HepG2 (cell line): ENCODE results near the gene TMEM63C. TPM values are rescaled to one million over a fixed set of nuclear protein-coding genes. Genes with fewer than 3 reads are reported as not detected.

Experiments
- ATRX ChIP-seq: sonication (generic); formaldehyde crosslinking; IDR thresholded peaks from 2 replicates; pipeline ENCODE4 v1.4.0; 2020; ENCODE audit warnings: missing genetic modification reagents, borderline replicate concordance
- CEBPG ChIP-seq: IDR thresholded peaks from 2 replicates; pipeline ENCODE4 v1.6.1; 2016
- KLF9 ChIP-seq: IDR thresholded peaks from 2 replicates; pipeline ENCODE4 v1.6.1; 2016; ENCODE audit warnings: low read depth
- SMARCE1 ChIP-seq: fragments of 450-650 bp; IDR thresholded peaks from 2 replicates; pipeline ENCODE4 v1.6.1; 2017; ENCODE audit warnings: borderline replicate concordance
- ZBTB33 ChIP-seq: sonication (generic); formaldehyde crosslinking; IDR thresholded peaks from 2 replicates; pipeline ENCODE4 v1.4.0; 2020; ENCODE audit warnings: missing genetic modification reagents
- ZBTB39 ChIP-seq: sonication (generic); formaldehyde crosslinking; IDR thresholded peaks from 2 replicates; pipeline ENCODE4 v1.5.0; 2020; ENCODE audit warnings: missing genetic modification reagents
- ZMYM4 ChIP-seq: sonication (generic); formaldehyde crosslinking; IDR thresholded peaks from 2 replicates; pipeline ENCODE4 v1.8.1; 2023; ENCODE audit warnings: mild to moderate bottlenecking, missing genetic modification reagents
- ZNF337 ChIP-seq: sonication (generic); formaldehyde crosslinking; IDR thresholded peaks from 2 replicates; pipeline ENCODE4 v1.5.1; 2020; ENCODE audit warnings: missing genetic modification reagents, low read depth, mild to moderate bottlenecking, borderline replicate concordance
- ZNF44 ChIP-seq: sonication (generic); formaldehyde crosslinking; IDR thresholded peaks from 2 replicates; pipeline ENCODE4 v1.5.1; 2020; ENCODE audit warnings: mild to moderate bottlenecking, missing genetic modification reagents
- ZNF660 ChIP-seq: sonication (generic); formaldehyde crosslinking; IDR thresholded peaks from 2 replicates; pipeline ENCODE4 v1.5.1; 2020; ENCODE audit warnings: mild to moderate bottlenecking, low read depth, missing genetic modification reagents, borderline replicate concordance
- polyA plus RNA-seq, 8 experiments: library from polyadenylated mRNA; depleted of rRNA in 3 of 8; stranded (reverse) in 7 of 8; unstranded in 1 of 8; fragments of >200 nt; fragmentation: Illumina TruSeq in 4 of 8; extraction: Trizol in 4 of 8; gene quantifications; 2 replicates each; pipeline versions ENCODE4 v1.2.1 to v1.2.3, GENCODE V29; 2011 to 2016; ENCODE audit warnings: low read depth in 4 of 8, missing spikeins in 1 of 8, mixed read lengths in 1 of 8; ENCODE audit not compliant: insufficient read depth in 1 of 8
- total RNA-seq, 5 experiments: library from RNA; depleted of rRNA; stranded (reverse); fragments of >200 nt; fragmentation: Illumina TruSeq; extraction: Trizol; gene quantifications; 2 replicates each; pipeline ENCODE4 v1.2.3, GENCODE V29; 2016; ENCODE audit warnings: low read depth in 1 of 5
- TF ChIP-seq, protein P1 (sequence below): sonication (generic); formaldehyde crosslinking; IDR thresholded peaks from 2 replicates; pipeline ENCODE4 v1.5.1; 2020; ENCODE audit warnings: mild to moderate bottlenecking, missing genetic modification reagents, borderline replicate concordance
- TF ChIP-seq, protein P2 (sequence below): sonication (generic); formaldehyde crosslinking; IDR thresholded peaks from 2 replicates; pipeline ENCODE4 v1.5.1; 2020; ENCODE audit warnings: mild to moderate bottlenecking, moderate library complexity, missing genetic modification reagents

The TMEM63C gene
- total and polyA plus RNA-seq, 2 of the 13 experiments (the other 11 are each of a cell fraction or from before 2014, with no cell fraction given), result 0.17 to 0.27 TPM

DNA sequence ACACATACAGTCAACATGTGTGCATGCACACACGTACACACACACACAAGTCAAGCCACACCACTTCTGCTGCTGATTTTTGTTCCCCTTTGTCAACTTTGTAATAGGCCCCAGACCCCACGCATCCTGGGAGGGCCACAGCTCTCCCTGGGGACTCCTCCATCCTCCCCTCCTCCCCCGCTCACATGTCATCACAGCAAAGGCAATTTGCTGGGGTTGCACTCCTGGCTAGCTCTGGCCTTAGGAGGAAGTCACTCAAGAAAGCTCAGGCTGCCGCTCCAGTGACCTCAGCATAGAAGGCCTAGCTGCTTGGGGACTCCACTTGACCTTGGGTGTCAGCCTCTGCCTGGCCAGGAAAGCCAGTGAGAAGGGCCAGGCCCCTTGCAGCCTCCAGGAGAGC lies 62.3 kb downstream of the TMEM63C start (continued):
- TF ChIP-seq, protein P1, sequence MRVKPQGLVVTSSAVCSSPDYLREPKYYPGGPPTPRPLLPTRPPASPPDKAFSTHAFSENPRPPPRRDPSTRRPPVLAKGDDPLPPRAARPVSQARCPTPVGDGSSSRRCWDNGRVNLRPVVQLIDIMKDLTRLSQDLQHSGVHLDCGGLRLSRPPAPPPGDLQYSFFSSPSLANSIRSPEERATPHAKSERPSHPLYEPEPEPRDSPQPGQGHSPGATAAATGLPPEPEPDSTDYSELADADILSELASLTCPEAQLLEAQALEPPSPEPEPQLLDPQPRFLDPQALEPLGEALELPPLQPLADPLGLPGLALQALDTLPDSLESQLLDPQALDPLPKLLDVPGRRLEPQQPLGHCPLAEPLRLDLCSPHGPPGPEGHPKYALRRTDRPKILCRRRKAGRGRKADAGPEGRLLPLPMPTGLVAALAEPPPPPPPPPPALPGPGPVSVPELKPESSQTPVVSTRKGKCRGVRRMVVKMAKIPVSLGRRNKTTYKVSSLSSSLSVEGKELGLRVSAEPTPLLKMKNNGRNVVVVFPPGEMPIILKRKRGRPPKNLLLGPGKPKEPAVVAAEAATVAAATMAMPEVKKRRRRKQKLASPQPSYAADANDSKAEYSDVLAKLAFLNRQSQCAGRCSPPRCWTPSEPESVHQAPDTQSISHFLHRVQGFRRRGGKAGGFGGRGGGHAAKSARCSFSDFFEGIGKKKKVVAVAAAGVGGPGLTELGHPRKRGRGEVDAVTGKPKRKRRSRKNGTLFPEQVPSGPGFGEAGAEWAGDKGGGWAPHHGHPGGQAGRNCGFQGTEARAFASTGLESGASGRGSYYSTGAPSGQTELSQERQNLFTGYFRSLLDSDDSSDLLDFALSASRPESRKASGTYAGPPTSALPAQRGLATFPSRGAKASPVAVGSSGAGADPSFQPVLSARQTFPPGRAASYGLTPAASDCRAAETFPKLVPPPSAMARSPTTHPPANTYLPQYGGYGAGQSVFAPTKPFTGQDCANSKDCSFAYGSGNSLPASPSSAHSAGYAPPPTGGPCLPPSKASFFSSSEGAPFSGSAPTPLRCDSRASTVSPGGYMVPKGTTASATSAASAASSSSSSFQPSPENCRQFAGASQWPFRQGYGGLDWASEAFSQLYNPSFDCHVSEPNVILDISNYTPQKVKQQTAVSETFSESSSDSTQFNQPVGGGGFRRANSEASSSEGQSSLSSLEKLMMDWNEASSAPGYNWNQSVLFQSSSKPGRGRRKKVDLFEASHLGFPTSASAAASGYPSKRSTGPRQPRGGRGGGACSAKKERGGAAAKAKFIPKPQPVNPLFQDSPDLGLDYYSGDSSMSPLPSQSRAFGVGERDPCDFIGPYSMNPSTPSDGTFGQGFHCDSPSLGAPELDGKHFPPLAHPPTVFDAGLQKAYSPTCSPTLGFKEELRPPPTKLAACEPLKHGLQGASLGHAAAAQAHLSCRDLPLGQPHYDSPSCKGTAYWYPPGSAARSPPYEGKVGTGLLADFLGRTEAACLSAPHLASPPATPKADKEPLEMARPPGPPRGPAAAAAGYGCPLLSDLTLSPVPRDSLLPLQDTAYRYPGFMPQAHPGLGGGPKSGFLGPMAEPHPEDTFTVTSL (CRISPR knock-in tag), result no peak
- TF ChIP-seq ATRX (no peak), ZNF44 (CRISPR knock-in tag) (no peak), ZMYM4 (no peak), ZBTB33 (no peak), ZNF660 (CRISPR knock-in tag) (no peak), ZBTB39 (no peak), CEBPG (no peak), KLF9 (no peak), SMARCE1 (no peak), ZNF337 (CRISPR knock-in tag) (no peak)
- TF ChIP-seq, protein P2, sequence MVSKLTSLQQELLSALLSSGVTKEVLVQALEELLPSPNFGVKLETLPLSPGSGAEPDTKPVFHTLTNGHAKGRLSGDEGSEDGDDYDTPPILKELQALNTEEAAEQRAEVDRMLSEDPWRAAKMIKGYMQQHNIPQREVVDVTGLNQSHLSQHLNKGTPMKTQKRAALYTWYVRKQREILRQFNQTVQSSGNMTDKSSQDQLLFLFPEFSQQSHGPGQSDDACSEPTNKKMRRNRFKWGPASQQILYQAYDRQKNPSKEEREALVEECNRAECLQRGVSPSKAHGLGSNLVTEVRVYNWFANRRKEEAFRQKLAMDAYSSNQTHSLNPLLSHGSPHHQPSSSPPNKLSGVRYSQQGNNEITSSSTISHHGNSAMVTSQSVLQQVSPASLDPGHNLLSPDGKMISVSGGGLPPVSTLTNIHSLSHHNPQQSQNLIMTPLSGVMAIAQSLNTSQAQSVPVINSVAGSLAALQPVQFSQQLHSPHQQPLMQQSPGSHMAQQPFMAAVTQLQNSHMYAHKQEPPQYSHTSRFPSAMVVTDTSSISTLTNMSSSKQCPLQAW (CRISPR knock-in tag), result no peak
